ENCODE results near the gene PTPN23.

DNA sequence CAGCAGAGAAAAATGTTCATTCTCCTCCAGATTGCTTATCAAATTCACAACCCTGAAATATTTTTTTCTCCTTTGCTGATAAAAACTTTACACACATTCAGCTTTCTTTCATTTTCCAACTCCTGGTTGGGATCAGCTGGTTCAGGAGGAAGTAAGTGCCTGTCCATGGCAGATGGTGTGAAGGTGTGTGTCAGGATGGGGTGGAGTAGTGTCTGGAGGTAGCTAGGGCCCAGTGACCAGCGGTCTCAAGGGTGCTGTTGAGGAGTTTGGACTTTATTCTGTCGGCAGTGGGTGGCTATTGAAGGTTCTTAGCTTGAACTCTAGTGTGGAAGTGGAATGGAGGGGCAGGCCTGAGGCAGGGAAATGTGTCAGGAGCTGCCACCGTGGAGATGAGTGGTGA lies 46.9 kb upstream of the PTPN23 start:
- TF ChIP-seq EP300 (IDR thresholded peaks at IDR 0.05) (no peak), POLR2A (IDR thresholded peaks at IDR 0.05) (no peak)
- TF ChIP-seq, protein P1, sequence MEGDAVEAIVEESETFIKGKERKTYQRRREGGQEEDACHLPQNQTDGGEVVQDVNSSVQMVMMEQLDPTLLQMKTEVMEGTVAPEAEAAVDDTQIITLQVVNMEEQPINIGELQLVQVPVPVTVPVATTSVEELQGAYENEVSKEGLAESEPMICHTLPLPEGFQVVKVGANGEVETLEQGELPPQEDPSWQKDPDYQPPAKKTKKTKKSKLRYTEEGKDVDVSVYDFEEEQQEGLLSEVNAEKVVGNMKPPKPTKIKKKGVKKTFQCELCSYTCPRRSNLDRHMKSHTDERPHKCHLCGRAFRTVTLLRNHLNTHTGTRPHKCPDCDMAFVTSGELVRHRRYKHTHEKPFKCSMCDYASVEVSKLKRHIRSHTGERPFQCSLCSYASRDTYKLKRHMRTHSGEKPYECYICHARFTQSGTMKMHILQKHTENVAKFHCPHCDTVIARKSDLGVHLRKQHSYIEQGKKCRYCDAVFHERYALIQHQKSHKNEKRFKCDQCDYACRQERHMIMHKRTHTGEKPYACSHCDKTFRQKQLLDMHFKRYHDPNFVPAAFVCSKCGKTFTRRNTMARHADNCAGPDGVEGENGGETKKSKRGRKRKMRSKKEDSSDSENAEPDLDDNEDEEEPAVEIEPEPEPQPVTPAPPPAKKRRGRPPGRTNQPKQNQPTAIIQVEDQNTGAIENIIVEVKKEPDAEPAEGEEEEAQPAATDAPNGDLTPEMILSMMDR (IDR thresholded peaks at IDR 0.05): no peak

Measured in tibial nerve (tissue), 4 donors.